SK-N-MC (cell line): ENCODE data around the gene KCNA5.

Experiments used
- DNase-seq: peaks from one replicate; pipeline ENCODE4 v3.0.0-alpha.2; 2011; ENCODE audit warnings: low read depth, low spot score
- H3K27ac ChIP-seq: fragments of 200-600 bp; sonication (generic); 2 replicates; pipeline ENCODE4 v1.5.1; 2016; ENCODE audit warnings: mixed run types
- H3K36me3 ChIP-seq: fragments of 200-600 bp; sonication (generic); 2 replicates; pipeline ENCODE4 v1.6.1; 2017; ENCODE audit warnings: antibody characterized with exemption, low read length, mixed read lengths; ENCODE audit not compliant: insufficient read depth
- H3K4me3 ChIP-seq: fragments of 200-600 bp; sonication (generic); 2 replicates; pipeline ENCODE4 v1.5.1; 2016
- H3K9ac ChIP-seq: fragments of 200-600 bp; sonication (generic); 2 replicates; pipeline ENCODE4 v1.8.0; 2017; ENCODE audit warnings: mixed run types, mixed read lengths; ENCODE audit not compliant: insufficient read length
- H3K9me3 ChIP-seq: fragments of 200-600 bp; sonication (generic); 2 replicates; pipeline ENCODE4 v1.6.1; 2017; ENCODE audit warnings: low read depth, mild to moderate bottlenecking, antibody characterized with exemption, low read length, moderate library complexity, mixed read lengths
- EZH2 ChIP-seq: fragments of 200-600 bp; sonication (generic); IDR thresholded peaks from one replicate; pipeline ENCODE4 v1.6.1; 2017; ENCODE audit warnings: antibody characterized with exemption
- FOXP2 ChIP-seq: optimal IDR thresholded peaks from 2 replicates; pipeline ENCODE3; 2011; ENCODE audit warnings: mild to moderate bottlenecking, moderate library complexity; ENCODE audit not compliant: insufficient read depth; ENCODE audit errors: extremely low read length, control extremely low read depth
- POLR2AphosphoS5 ChIP-seq: IDR thresholded peaks from 2 replicates; pipeline ENCODE4 v1.6.1; 2012; ENCODE audit warnings: mild to moderate bottlenecking, low read depth, low read length, borderline replicate concordance

Gene KCNA5

DNA sequence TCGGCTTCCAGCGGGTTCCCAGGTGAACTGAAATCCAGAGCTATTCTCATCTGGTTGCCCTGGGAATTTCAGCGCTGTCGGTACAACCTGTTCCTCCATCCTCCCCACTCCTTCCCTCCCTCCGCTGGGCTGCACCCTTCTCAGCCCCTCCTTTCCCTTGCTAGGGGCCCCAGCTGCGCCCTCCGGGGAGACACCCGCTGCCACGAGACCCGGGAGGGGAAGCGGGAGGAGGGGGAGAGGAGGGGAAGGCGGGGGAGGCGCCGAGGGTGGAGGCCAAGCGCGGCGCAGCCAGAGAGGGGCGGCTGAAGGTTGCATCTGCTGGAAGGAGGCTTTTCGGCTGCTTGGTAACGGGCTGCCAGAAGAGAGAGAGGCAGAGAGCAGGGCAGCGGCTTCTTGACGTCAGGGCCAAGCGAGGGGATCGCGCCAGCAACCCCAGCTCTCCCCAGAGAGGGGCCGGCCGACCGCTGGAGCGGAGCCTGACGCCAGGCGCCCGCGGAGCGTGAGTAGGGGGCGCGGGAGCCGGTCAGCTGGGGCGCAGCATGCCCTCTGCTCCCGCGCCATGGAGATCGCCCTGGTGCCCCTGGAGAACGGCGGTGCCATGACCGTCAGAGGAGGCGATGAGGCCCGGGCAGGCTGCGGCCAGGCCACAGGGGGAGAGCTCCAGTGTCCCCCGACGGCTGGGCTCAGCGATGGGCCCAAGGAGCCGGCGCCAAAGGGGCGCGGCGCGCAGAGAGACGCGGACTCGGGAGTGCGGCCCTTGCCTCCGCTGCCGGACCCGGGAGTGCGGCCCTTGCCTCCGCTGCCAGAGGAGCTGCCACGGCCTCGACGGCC, at the start of gene KCNA5:
Gene KCNA5, plus strand, starts transcription at position 291 of the 831 bp plus-strand sequence. Its CDS starts 269 bp downstream, at position 560.
- TF ChIP-seq FOXP2 (no peak), EZH2 (no peak), POLR2AphosphoS5 (no peak)
- Histone ChIP-seq H3K36me3 (no peaks in the 10 kb centered on the region), H3K27ac (no peak within 1 kb of the TSS), H3K4me3 (no peak within 1 kb of the TSS), H3K9me3 (no peaks in the 10 kb centered on the region), H3K9ac (no peak within 1 kb of the TSS)
- DNase-seq: no peak

DNA sequence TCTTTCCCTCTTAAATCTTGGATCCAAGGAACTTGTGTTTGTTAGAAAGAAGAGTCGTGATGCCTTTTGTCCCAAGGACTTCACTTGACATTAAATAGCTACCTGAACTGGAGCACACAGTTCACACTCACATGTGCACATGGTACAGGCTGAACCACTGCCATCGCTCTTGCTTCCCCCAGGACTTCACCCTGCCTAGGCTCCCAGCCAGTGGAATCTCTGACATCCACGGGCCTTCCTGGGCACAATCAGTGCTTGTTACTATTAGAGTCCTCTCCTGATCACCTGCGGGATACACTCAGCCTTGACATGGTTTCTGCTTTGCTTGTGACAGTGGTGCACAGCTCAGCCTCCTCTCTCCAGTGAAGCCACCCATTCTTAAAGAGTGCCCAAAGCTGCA, 49.1 kb upstream of the KCNA5 start:
- Histone ChIP-seq H3K27ac (no peak overlapping the region), H3K9me3 (no peaks in the 10 kb centered on the region), H3K9ac (no peak overlapping the region), H3K4me3 (no peak overlapping the region), H3K36me3 (no peaks in the 10 kb centered on the region)
- no peak for DNase-seq
- TF ChIP-seq FOXP2: no peak
- TF ChIP-seq EZH2: no peak
- TF ChIP-seq POLR2AphosphoS5: no peak

DNA sequence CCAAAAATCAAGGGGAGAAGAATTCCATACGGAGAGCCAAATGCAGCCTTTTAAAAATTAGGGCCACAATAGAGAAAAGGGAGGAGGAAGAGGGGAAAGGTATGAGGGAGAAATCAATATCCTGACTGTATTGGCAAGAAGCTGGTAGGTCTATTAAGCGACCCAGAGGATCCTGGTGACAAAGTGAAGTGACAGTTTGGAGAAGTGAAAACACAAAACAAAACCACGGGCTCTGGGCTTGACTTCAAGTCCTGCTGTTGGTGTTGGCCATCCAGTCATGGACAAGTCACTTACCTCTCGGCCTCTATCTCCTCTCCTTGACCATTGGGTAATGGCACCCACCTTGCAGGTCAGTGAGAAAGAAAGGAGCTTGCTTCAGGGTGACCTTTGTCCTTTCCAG, 47.0 kb upstream of the KCNA5 start:
- Histone ChIP-seq H3K4me3 (no peak overlapping the region), H3K27ac (no peak overlapping the region), H3K36me3 (no peaks in the 10 kb centered on the region), H3K9me3 (no peaks in the 10 kb centered on the region), H3K9ac (no peak overlapping the region)
- TF ChIP-seq EZH2: no peak
- no peak for TF ChIP-seq FOXP2
- TF ChIP-seq POLR2AphosphoS5: no peak
- DNase-seq: no peak

DNA sequence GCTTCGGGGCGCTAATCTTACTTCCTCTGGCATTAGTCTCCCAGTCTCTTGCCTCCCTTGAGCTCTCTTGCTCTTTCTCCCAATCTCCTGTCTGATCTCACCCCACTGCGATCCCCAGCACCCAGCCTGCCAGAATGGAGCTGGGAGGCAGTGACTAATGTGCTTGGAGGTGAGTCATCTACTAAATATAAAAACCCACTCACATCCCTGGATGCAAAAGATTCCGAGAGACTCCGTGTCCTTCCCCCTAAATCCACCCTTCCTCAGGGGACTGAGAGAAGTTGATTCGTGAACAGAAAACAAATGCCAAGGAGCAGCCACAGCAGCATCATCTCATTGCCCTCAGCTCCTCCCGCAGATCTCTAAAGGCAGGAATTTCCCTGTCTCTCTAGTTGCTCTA, 45.7 kb upstream of the KCNA5 start:
- Histone ChIP-seq H3K9me3 (no peaks in the 10 kb centered on the region), H3K9ac (no peak overlapping the region), H3K4me3 (no peak overlapping the region), H3K36me3 (no peaks in the 10 kb centered on the region), H3K27ac (no peak overlapping the region)
- TF ChIP-seq FOXP2 (no peak), POLR2AphosphoS5 (no peak), EZH2 (no peak)
- no peak for DNase-seq

DNA sequence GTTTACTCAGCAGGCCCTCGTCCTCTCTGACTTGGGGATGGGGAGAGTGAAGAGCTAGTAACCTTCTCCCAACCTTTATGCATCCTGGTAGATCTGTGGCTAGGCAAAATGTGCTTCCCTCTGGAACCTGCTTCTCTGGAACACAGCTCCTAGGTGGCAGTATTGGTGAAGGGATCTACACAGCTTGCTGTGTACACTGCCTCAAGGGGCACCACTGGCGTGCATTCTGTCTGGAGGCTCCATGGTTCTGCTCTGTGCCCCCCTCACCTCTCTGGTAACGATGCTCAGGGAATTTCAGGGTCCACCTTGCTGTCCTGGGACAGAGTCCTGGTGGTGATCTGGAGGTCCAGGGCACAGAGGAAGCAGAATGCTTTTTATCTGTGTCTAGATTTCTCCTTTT, 43.5 kb upstream of the KCNA5 start:
- H3K9ac ChIP-seq: no peak overlapping the region
- H3K9me3 ChIP-seq: no peaks in the 10 kb centered on the region
- H3K4me3 ChIP-seq: no peak overlapping the region
- no peak for DNase-seq
- H3K36me3 ChIP-seq: no peaks in the 10 kb centered on the region
- TF ChIP-seq POLR2AphosphoS5: no peak
- no peak for TF ChIP-seq EZH2
- no peak for TF ChIP-seq FOXP2
- no peak overlapping the region for H3K27ac ChIP-seq

DNA sequence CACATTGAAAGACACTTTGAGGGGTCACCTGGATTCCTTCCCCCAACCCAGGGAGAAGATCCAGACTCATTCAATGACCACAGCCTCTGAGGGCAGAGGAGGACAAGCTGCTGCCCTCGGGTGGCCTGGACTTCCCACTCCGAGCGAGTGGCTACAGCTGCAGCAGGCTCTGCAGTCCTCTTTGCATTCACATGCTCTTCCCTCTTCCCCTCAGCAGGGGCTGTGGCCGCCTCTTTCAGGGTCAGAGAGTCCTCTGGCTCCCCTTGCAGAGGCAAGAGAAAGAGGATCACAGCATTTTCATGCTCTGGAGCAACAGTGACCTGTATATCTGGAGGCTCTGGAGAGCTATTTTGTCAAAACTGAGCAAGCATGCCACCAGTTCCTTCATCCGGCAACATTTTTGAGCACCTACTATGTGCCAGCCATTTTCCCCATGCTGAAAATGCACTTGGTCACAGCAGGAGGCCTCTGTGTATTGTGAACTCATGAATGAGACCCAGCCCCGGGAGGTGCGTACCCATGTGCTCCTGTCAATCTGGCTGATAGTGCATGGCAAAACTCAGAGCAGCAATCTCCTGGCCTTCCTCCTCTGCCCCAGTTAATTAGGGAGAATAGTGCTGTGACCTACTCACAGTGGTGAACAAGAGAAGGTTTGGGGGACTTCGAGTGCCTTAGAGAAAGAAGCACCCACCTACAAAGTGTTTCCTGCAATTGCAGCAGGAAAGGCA, 42.9 kb upstream of the KCNA5 start:
- no peaks in the 10 kb centered on the region for H3K9me3 ChIP-seq
- no peak for DNase-seq
- H3K4me3 ChIP-seq: no peak overlapping the region
- no peak overlapping the region for H3K27ac ChIP-seq
- H3K9ac ChIP-seq: no peak overlapping the region
- no peak for TF ChIP-seq EZH2
- no peak for TF ChIP-seq POLR2AphosphoS5
- TF ChIP-seq FOXP2: no peak
- H3K36me3 ChIP-seq: no peaks in the 10 kb centered on the region

DNA sequence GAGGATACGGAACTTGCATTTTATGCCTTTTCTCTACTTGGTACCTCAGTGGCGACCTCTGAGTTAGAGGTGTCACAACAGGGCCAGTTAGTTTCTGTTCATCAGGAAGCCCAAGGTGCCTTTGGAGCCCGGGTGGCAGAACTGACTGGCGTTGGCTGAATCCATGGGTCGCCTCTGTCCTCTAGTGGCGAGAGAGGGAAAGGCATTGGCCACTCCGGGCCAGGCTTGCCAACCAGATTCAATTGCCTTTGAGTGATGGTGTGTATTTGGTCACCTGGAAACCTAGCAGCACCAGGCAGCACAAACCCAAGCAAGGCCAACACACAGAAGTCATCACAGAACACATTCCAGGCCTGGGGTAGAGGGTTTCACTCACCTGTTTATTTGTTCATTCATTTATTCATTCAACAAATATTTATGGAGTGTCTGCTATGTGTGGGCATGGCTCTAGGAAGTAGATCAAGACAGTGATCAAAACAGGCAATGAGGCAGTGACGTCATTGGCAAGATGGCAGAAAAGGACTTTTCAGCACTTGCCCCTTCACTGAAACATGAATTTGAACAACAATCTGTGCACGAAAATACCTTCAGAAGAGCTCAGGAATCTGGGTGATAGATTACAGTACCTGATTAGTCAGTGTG, 40.5 kb upstream of the KCNA5 start:
- no peaks in the 10 kb centered on the region for H3K9me3 ChIP-seq
- H3K9ac ChIP-seq: no peak overlapping the region
- no peak for DNase-seq
- TF ChIP-seq FOXP2 (no peak), POLR2AphosphoS5 (no peak)
- H3K27ac ChIP-seq: no peak overlapping the region
- H3K36me3 ChIP-seq: no peaks in the 10 kb centered on the region
- no peak overlapping the region for H3K4me3 ChIP-seq

DNA sequence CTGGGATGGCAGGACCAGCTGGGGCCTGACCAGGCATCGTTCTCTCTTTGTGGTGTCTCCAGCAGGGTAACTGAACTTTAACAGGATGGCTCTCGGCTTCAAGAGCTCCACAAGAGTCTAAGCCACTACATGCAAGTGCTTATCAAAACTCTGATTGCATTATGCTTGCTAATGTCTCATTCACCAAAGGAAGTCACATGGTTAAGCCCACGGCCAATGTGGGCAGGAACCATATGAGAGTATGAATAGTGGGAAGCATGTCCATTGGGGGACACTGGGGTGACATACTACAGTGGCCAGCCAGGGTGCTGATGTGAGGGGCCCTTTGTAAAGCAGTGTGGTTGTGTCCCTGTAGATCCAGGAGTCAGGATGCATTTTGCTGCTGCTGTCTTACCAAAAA, 35.0 kb upstream of the KCNA5 start:
- Histone ChIP-seq H3K9ac (no peak overlapping the region), H3K36me3 (no peaks in the 10 kb centered on the region), H3K9me3 (no peaks in the 10 kb centered on the region), H3K4me3 (no peak overlapping the region), H3K27ac (no peak overlapping the region)
- TF ChIP-seq FOXP2: no peak
- TF ChIP-seq EZH2: no peak
- TF ChIP-seq POLR2AphosphoS5: no peak
- DNase-seq: no peak
